Measurements from ENCODE around the gene PCNX2.

PCNX2 gene

GRCh38 chr1:233105225-233105624, 190.3 kb downstream of the PCNX2 start:
- in situ Hi-C loops (cut with HindIII; ENCODE audit: low pct_ligation_motif_present, low sequenced_read_pairs): no loop called here
- Histone ChIP-seq H3K27ac (no peak overlapping the region), H3K4me3 (ENCODE audit: low read depth, low read length) (no peak overlapping the region), H3K27me3 (replicated peaks) (no peaks in the 10 kb centered on the region), H3K36me3 (replicated peaks) (no peaks in the 10 kb centered on the region)
- TF ChIP-seq CTCF (IDR thresholded peaks at IDR 0.05; ENCODE audit: low read depth, low read length, missing control alignments): no peak
- no peak for DNase-seq

- DNase-seq: no peak
- no peaks in the 10 kb centered on the region for H3K36me3 ChIP-seq (replicated peaks)
- H3K27me3 ChIP-seq (replicated peaks): no peaks in the 10 kb centered on the region
- no peak overlapping the region for H3K27ac ChIP-seq
- no peak overlapping the region for H3K4me3 ChIP-seq (ENCODE audit: low read depth, low read length)
- in situ Hi-C loops (cut with HindIII; ENCODE audit: low pct_ligation_motif_present, low sequenced_read_pairs): no loop called here
- no peak for TF ChIP-seq CTCF (IDR thresholded peaks at IDR 0.05; ENCODE audit: low read depth, low read length, missing control alignments)
These were observed 193.2 kb downstream of the PCNX2 start for GRCh38 chr1:233102341-233102740.

GRCh38 chr1:233097959-233098580, 197.5 kb downstream of the PCNX2 start:
- in situ Hi-C loops (cut with HindIII; ENCODE audit: low pct_ligation_motif_present, low sequenced_read_pairs): no loop called here
- H3K4me3 ChIP-seq (ENCODE audit: low read depth, low read length): no peak overlapping the region
- H3K27me3 ChIP-seq (replicated peaks): no peaks in the 10 kb centered on the region
- H3K36me3 ChIP-seq (replicated peaks): no peaks in the 10 kb centered on the region
- TF ChIP-seq CTCF (IDR thresholded peaks at IDR 0.05; ENCODE audit: low read depth, low read length, missing control alignments): no peak
- H3K27ac ChIP-seq: no peak overlapping the region
- DNase-seq: no peak

- H3K4me3 ChIP-seq (ENCODE audit: low read depth, low read length): no peak overlapping the region
- H3K36me3 ChIP-seq (replicated peaks): no peaks in the 10 kb centered on the region
- in situ Hi-C loops (cut with HindIII; ENCODE audit: low pct_ligation_motif_present, low sequenced_read_pairs): no loop called here
- no peak overlapping the region for H3K27ac ChIP-seq
- DNase-seq: no peak
- no peak for TF ChIP-seq CTCF (IDR thresholded peaks at IDR 0.05; ENCODE audit: low read depth, low read length, missing control alignments)
- H3K27me3 ChIP-seq (replicated peaks): no peaks in the 10 kb centered on the region
These were observed 198.0 kb downstream of the PCNX2 start for GRCh38 chr1:233097546-233097945.

- H3K4me3 ChIP-seq (ENCODE audit: low read depth, low read length): no peak overlapping the region
- no peak overlapping the region for H3K27ac ChIP-seq
- H3K36me3 ChIP-seq (replicated peaks): no peaks in the 10 kb centered on the region
- no peak for DNase-seq
- H3K27me3 ChIP-seq (replicated peaks): no peaks in the 10 kb centered on the region
- TF ChIP-seq CTCF (IDR thresholded peaks at IDR 0.05; ENCODE audit: low read depth, low read length, missing control alignments): no peak
- in situ Hi-C loops (cut with HindIII; ENCODE audit: low pct_ligation_motif_present, low sequenced_read_pairs): no loop called here
These were observed 200.8 kb downstream of the PCNX2 start for GRCh38 chr1:233094691-233095090.

GRCh38 chr1:233094269-233094668, 201.3 kb downstream of the PCNX2 start:
- Histone ChIP-seq H3K27ac (no peak overlapping the region), H3K36me3 (replicated peaks) (no peaks in the 10 kb centered on the region), H3K27me3 (replicated peaks) (no peaks in the 10 kb centered on the region), H3K4me3 (ENCODE audit: low read depth, low read length) (no peak overlapping the region)
- in situ Hi-C loops (cut with HindIII; ENCODE audit: low pct_ligation_motif_present, low sequenced_read_pairs): no loop called here
- no peak for DNase-seq
- TF ChIP-seq CTCF (IDR thresholded peaks at IDR 0.05; ENCODE audit: low read depth, low read length, missing control alignments): no peak
